Measurements from ENCODE around the gene HLX.

Gene HLX

GRCh38 chr1:220884109-220884980 lies 5.1 kb downstream of the HLX start:
- DNase-seq = no peak
- Histone ChIP-seq H3K27ac (no peak overlapping the region), H3K27me3 (ENCODE audit: insufficient read depth, low read depth, severe bottlenecking) (no peaks in the 10 kb centered on the region), H3K4me3 (ENCODE audit: low read depth, low read length) (no peak overlapping the region), H3K36me3 (peaks cover 46% of the 10 kb centered on the region), H3K9me3 (ENCODE audit: severe bottlenecking) (no peaks in the 10 kb centered on the region)
- no peak for TF ChIP-seq CTCF (IDR thresholded peaks at IDR 0.05; ENCODE audit: low read depth, low read length)

DNA sequence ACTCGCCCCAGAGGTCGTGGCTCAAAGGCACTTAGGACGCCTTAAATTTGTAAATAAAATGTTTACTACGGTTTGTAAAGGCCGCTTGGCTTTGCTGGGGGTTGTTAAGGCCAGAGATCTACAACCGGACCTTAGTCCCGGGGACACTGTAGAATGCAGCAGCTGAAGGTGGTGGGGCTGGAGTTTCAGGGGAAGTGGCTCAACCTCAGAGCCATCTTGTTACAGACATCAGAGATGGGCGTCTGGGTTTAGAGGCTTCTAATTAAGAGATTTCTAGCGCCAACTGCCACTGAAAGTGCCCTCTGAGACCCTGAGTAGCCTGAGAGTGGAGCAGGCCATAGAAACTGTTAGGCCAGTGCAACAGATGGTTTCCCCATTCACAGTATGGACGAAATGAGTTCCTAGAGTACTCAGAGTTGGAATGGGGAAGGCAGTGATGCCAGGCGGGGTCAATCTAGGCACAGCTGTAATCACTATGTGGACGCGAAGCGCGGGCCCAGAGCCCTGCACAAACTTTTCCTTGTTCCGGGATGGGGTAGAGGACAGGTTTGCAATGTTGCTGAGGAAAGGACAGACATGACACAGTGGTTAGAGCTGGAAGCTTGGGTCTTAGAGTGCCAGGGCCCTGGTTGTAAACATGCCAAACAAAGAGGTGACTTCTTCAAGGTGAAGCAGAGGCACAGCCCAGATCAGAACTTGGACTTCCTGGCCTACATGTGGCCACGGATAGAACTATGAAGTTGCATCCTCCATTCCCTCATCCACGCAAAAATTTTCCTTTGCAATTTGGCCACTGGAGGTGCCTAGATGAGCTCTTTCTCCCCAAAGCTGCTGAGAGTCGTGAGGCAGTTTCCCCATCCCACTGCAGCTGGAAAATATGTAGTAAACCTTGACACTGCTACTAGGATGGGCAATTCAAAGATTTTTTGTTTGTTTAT lies 6.0 kb downstream of the HLX start:
- H3K27me3 ChIP-seq (ENCODE audit: insufficient read depth, low read depth, severe bottlenecking) = no peaks in the 10 kb centered on the region
- H3K4me3 ChIP-seq (ENCODE audit: low read depth, low read length) = no peak overlapping the region
- H3K36me3 ChIP-seq = peaks cover 46% of the 10 kb centered on the region
- H3K9me3 ChIP-seq (ENCODE audit: severe bottlenecking) = no peaks in the 10 kb centered on the region
- DNase-seq = no peak
- no peak overlapping the region for H3K27ac ChIP-seq
- no peak for TF ChIP-seq CTCF (IDR thresholded peaks at IDR 0.05; ENCODE audit: low read depth, low read length)

GRCh38 chr1:220885971-220886370 lies 6.7 kb downstream of the HLX start:
- Histone ChIP-seq H3K4me3 (ENCODE audit: low read depth, low read length) (no peak overlapping the region), H3K27me3 (ENCODE audit: insufficient read depth, low read depth, severe bottlenecking) (no peaks in the 10 kb centered on the region), H3K9me3 (ENCODE audit: severe bottlenecking) (no peaks in the 10 kb centered on the region), H3K36me3 (peaks cover 46% of the 10 kb centered on the region), H3K27ac (no peak overlapping the region)
- no peak for TF ChIP-seq CTCF (IDR thresholded peaks at IDR 0.05; ENCODE audit: low read depth, low read length)
- no peak for DNase-seq

GRCh38 chr1:220886470-220887201 lies 7.4 kb downstream of the HLX start:
- H3K27me3 ChIP-seq (ENCODE audit: insufficient read depth, low read depth, severe bottlenecking) = no peaks in the 10 kb centered on the region
- H3K4me3 ChIP-seq (ENCODE audit: low read depth, low read length) = no peak overlapping the region
- no peak overlapping the region for H3K27ac ChIP-seq
- no peaks in the 10 kb centered on the region for H3K9me3 ChIP-seq (ENCODE audit: severe bottlenecking)
- DNase-seq = no peak
- TF ChIP-seq CTCF (IDR thresholded peaks at IDR 0.05; ENCODE audit: low read depth, low read length) = no peak
- H3K36me3 ChIP-seq = peaks cover 42% of the 10 kb centered on the region

GRCh38 chr1:220887202-220887519 lies 7.9 kb downstream of the HLX start:
- peak overlapping the region; percentile 33 for H3K4me3 ChIP-seq (ENCODE audit: low read depth, low read length)
- H3K27ac ChIP-seq = no peak overlapping the region
- TF ChIP-seq CTCF (IDR thresholded peaks at IDR 0.05; ENCODE audit: low read depth, low read length) = no peak
- no peaks in the 10 kb centered on the region for H3K27me3 ChIP-seq (ENCODE audit: insufficient read depth, low read depth, severe bottlenecking)
- DNase-seq = no peak
- H3K9me3 ChIP-seq (ENCODE audit: severe bottlenecking) = no peaks in the 10 kb centered on the region
- H3K36me3 ChIP-seq = peaks cover 37% of the 10 kb centered on the region

Data from WERI-Rb-1 (cell line).